Heart left ventricle (tissue), 16 donors: ENCODE measurements around the gene RAN. TPM values are rescaled to one million over a fixed set of nuclear protein-coding genes. Genes with fewer than 3 reads are reported as not detected.

Source experiments
- ATAC-seq, 4 donors: fragments of 200-7000 bp; cut with Tn5 transposase; one replicate each; pipeline ENCODE4 v1.9.1; 2020 to 2022; ENCODE audit warnings: moderate library complexity in 4 of 4, mild to moderate bottlenecking in 3 of 4, moderate number of reproducible peaks in 1 of 4
- DNase-seq, 5 donors: peaks; one replicate each; pipeline ENCODE4 v3.0.0-alpha.2; 2020
- H3K27ac ChIP-seq, 12 donors: fragments of 200-600 bp; sonication (generic) in 4 of 12; one replicate each; pipeline versions ENCODE4 v1.5.0 to v1.8.0; 2016 to 2022; ENCODE audit warnings: mild to moderate bottlenecking in 2 of 12
- H3K27me3 ChIP-seq, 9 donors: fragments of 200-600 bp; sonication (generic) in 2 of 9; one replicate each; pipeline versions ENCODE4 v1.5.1 to v1.8.0; 2016 to 2022; ENCODE audit warnings: mild to moderate bottlenecking in 3 of 9
- H3K36me3 ChIP-seq, 9 donors: fragments of 200-600 bp; sonication (generic) in 2 of 9; one replicate each; pipeline versions ENCODE4 v1.5.0 to v1.8.0; 2018 to 2022; ENCODE audit warnings: mild to moderate bottlenecking in 2 of 9
- H3K4me1 ChIP-seq, 12 donors: fragments of 200-600 bp; sonication (generic) in 4 of 12; one replicate each; pipeline versions ENCODE4 v1.5.0 to v1.8.0; 2016 to 2022; ENCODE audit warnings: mild to moderate bottlenecking in 3 of 12
- H3K4me3 ChIP-seq, 12 donors: fragments of 200-600 bp; sonication (generic) in 4 of 12; one replicate each; pipeline versions ENCODE4 v1.5.0 to v1.8.0; 2017 to 2022; ENCODE audit warnings: mild to moderate bottlenecking in 9 of 12, moderate library complexity in 4 of 12
- H3K9me3 ChIP-seq, 12 donors: fragments of 200-600 bp; sonication (generic) in 4 of 12; one replicate each; pipeline versions ENCODE4 v1.5.0 to v1.8.0; 2016 to 2022; ENCODE audit warnings: mild to moderate bottlenecking in 1 of 12
- CTCF ChIP-seq, 12 donors: fragments of 200-600 bp; sonication (generic) in 4 of 12; IDR thresholded peaks; one replicate each; pipeline versions ENCODE4 v1.5.0 to v1.8.0; 2018 to 2022; ENCODE audit warnings: antibody characterized with exemption in 12 of 12, mild to moderate bottlenecking in 5 of 12
- POLR2A ChIP-seq, 2 donors: fragments of 450-650 bp; IDR thresholded peaks; one replicate each; pipeline ENCODE4 v1.6.1; 2017; ENCODE audit warnings: antibody characterized with exemption in 2 of 2, mild to moderate bottlenecking in 2 of 2, moderate library complexity in 2 of 2
- WGBS, 4 donors: extraction: QIAGEN DNeasy Blood & Tissue Kit in 2 of 4; methylation state at CpG; one replicate each; pipeline versions ENCODE4 v1.1.5 to v1.1.7; 2013 to 2018; 5-methylcytosine and 5-hydroxymethylcytosine counted together
- intact Hi-C, 10 donors: fragments of 100-400 bp; cut with DNase I; formaldehyde crosslinking; loops; one replicate each; pipeline versions ENCODE4 v1.11.1 to v1.14.2; 2022
- polyA plus RNA-seq, 2 donors: library from polyadenylated mRNA; stranded (reverse); fragments of 200-250 nt; gene quantifications; one replicate each; pipeline ENCODE4 v1.2.3, GENCODE V29; 2013
- total RNA-seq, 9 donors: library from RNA; depleted of rRNA in 2 of 9; stranded (reverse); fragments of >200 nt in 2 of 9; fragmentation: NEBNext Ultra II Directional in 3 of 9; extraction: Animal tissue kit (Norgen Biotek cat#: 25700) in 3 of 9; gene quantifications; one replicate each; pipeline versions ENCODE4 v1.1.0 to v1.2.4, GENCODE V29; 2016 to 2023
- donor health status: ischemic (EF 13 %, LVEDD 7.1; RV severe dilation, severe dysfunction).
- donor health status: healthy with polysubstance abuse.
- donor health status: DM: no; HTN: yes; CAD: no.
- donor health status: DM: no; HTN: no; CAD: no.
- donor health status: ischemic (EF 25% LVEDD 6.9; RV normal size, moderate dysfunction).
- donor health status: ischemic (EF 25% LVEDD 5.7; RV mildly dilated, moderate dysfunction).
- donor health status: healthy.
- donor health status: DM: yes; HTN: yes; CAD: no.
- donor health status: ischemic (EF 35%, LVEDD 5.7; RV mildly dilated, moderate dysfunction).
- donor health status: nonischemic (EF 11% LVEDD 7.7; RV severe dilation, severe dysfunction).
- donor health status: DM: yes; HTN: yes; CAD: no.
- donor health status: PGD.
- donor health status: ischemic (EF 29% LVEDD 5.4; RV normal size, mild dysfunction).
- donor health status: nonischemic (EF 23%, LVEDD 6.1; RV moderate dilation, normal function).

Gene RAN
- total and polyA plus RNA-seq, 11 donors, result 85.6 to 646 (median 303) TPM

DNA sequence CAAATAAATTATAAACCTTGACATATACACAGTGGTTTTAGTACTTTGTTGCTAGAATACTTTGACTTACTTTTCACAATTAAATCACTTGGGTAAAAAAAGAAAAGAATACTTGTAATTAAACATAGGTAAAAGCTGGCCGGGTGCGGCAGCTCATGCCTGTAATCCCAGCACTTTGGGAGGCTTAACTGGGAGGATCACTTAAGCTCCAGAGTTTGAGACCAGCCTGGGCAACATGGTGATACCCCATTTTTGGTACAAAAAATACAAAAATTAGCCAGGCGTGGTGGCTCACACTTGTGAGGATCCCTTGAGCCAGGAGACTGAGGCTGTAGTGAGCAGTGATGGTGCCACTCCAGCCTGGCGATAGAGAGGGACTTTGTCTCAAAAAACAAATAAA lies 40.6 kb upstream of the RAN start:
- no peak overlapping the region for H3K4me3 ChIP-seq
- intact Hi-C loops, result no loop called here
- TF ChIP-seq POLR2A (IDR thresholded peaks at IDR 0.05) (no peak), CTCF (IDR thresholded peaks at IDR 0.05) (no peak)
- H3K9me3 ChIP-seq, result no peaks in the 10 kb centered on the region
- no peak overlapping the region for H3K27ac ChIP-seq
- ATAC-seq (no peak), DNase-seq (no peak)
- no peaks in the 10 kb centered on the region for H3K27me3 ChIP-seq
- 84 to 99% (median 95%) methylated on average over 4 of the region's 4 CpGs for WGBS, 4 donors
- peaks cover 0 to 39% (median 1%) of the 10 kb centered on the region in 12 donors for H3K4me1 ChIP-seq
- peaks cover 0 to 3% (median 0%) of the 10 kb centered on the region in 9 donors for H3K36me3 ChIP-seq

- DNase-seq, result no peak
- H3K27ac ChIP-seq, result no peak overlapping the region
- no peaks in the 10 kb centered on the region for H3K36me3 ChIP-seq
- no peak overlapping the region for H3K4me3 ChIP-seq
- H3K4me1 ChIP-seq, result peaks cover 0 to 34% (median 1%) of the 10 kb centered on the region in 12 donors
- ATAC-seq, result no peak
- TF ChIP-seq POLR2A (IDR thresholded peaks at IDR 0.05), result no peak
- TF ChIP-seq CTCF (IDR thresholded peaks at IDR 0.05), result no peak
- no peaks in the 10 kb centered on the region for H3K9me3 ChIP-seq
- intact Hi-C loops, result no loop called here
- H3K27me3 ChIP-seq, result no peaks in the 10 kb centered on the region
- WGBS, 4 donors, result 91 to 93% (median 92%) methylated on average over 5 of the region's 5 CpGs
Measured at GRCh38 chr12:130831876-130832405, 39.9 kb upstream of the RAN start.

DNA sequence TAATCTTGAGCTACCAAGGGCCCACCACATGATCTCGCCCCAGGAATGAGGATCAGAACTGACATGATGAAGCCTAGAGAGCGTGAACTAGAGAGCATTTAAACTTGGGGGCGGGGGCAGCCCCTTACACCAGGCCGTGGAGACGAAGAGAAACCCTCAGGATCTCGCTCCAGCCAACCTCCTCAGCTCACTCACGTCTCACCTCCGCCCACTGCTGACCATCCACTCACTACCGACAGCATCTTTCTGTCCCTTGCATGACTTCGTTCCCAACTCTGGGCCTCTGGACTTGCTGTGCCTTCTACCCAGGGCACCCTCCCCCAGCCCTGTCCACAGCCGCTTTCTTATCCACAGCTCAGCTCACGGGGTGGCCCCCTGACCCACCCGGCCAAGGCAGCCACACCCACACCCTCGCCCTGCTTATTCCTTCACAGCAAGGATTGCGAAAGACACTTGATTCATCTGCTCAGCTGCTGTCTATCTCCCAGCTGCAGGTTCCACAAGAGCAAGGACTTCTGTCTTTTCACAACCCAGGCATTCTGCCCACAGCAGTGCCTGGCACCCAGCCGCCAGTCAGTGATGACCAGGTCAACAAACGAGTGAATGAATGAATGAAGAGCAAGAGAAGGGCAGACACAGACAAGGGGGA lies 39.2 kb upstream of the RAN start:
- H3K27me3 ChIP-seq, result no peaks in the 10 kb centered on the region
- H3K36me3 ChIP-seq, result no peaks in the 10 kb centered on the region
- H3K27ac ChIP-seq, result no peak overlapping the region
- intact Hi-C loops, result no loop called here
- 82 to 91% (median 86%) methylated on average over 17 of the region's 17 CpGs for WGBS, 4 donors
- DNase-seq (peak in 1 of 5 donors; percentile 63), ATAC-seq (peak; percentile 31 to 55 (median 42))
- no peak overlapping the region for H3K4me3 ChIP-seq
- TF ChIP-seq CTCF (IDR thresholded peaks at IDR 0.05) (no peak), POLR2A (IDR thresholded peaks at IDR 0.05) (no peak)
- H3K9me3 ChIP-seq, result no peaks in the 10 kb centered on the region
- peaks cover 0 to 31% (median 1%) of the 10 kb centered on the region in 12 donors for H3K4me1 ChIP-seq

GRCh38 chr12:130835011-130835410 lies 36.9 kb upstream of the RAN start:
- Histone ChIP-seq H3K27me3 (no peaks in the 10 kb centered on the region), H3K9me3 (no peaks in the 10 kb centered on the region), H3K4me1 (peaks cover 0 to 44% (median 15%) of the 10 kb centered on the region in 12 donors), H3K27ac (no peak overlapping the region), H3K4me3 (no peak overlapping the region), H3K36me3 (no peaks in the 10 kb centered on the region)
- ATAC-seq (no peak), DNase-seq (no peak)
- intact Hi-C loops, result loop anchor here in 1 of 10 donors (5.0 kb wide), 1 partner anchor 37 kb away; the partner anchor contains the start of gene RAN
- TF ChIP-seq CTCF (IDR thresholded peaks at IDR 0.05) (no peak), POLR2A (IDR thresholded peaks at IDR 0.05) (no peak)
- WGBS, 4 donors, result 78 to 87% (median 84%) methylated on average over 11 of the region's 11 CpGs
